Endodermal cell (in vitro differentiated cells): ENCODE data around the gene ABHD15. TPM values are rescaled to one million over a fixed set of nuclear protein-coding genes. Genes with fewer than 3 reads are reported as not detected.
A peak's percentile ranks its signal among the peaks of the same experiment; 100 is the strongest.

Experiments used
- DNase-seq: peaks from one replicate; pipeline ENCODE4 v3.0.0-alpha.2; 2017
- H3K27ac ChIP-seq: 2 replicates; pipeline ENCODE4 v1.5.1; 2013; ENCODE audit warnings: mild to moderate bottlenecking, low read depth, low read length, moderate library complexity
- H3K27me3 ChIP-seq: 2 replicates; pipeline ENCODE4 v1.6.1; 2013; ENCODE audit warnings: mild to moderate bottlenecking, low read length, moderate library complexity; ENCODE audit not compliant: insufficient read depth, control insufficient read depth, poor library complexity, severe bottlenecking
- H3K36me3 ChIP-seq: 2 replicates; pipeline ENCODE4 v1.7.0; 2013; ENCODE audit warnings: mild to moderate bottlenecking, low read length, moderate library complexity; ENCODE audit not compliant: control insufficient read depth, insufficient read depth
- H3K4me1 ChIP-seq: one replicate; pipeline ENCODE4 v1.7.0; 2013; ENCODE audit warnings: low read length; ENCODE audit not compliant: control insufficient read depth, insufficient read depth
- H3K4me3 ChIP-seq: 2 replicates; pipeline ENCODE4 v1.5.1; 2013; ENCODE audit warnings: mild to moderate bottlenecking, low read length, moderate library complexity
- H3K9ac ChIP-seq: 2 replicates; pipeline ENCODE4 v1.6.1; 2013; ENCODE audit warnings: mild to moderate bottlenecking, low read length, moderate library complexity; ENCODE audit not compliant: poor library complexity, severe bottlenecking; ENCODE audit errors: extremely low read depth
- H3K9me3 ChIP-seq: 2 replicates; pipeline ENCODE4 v1.6.1; 2013; ENCODE audit warnings: mild to moderate bottlenecking, low read length, moderate library complexity; ENCODE audit not compliant: control insufficient read depth
- H3K27ac Mint-ChIP-seq: 2 replicates; pipeline ENCODE4 v1.8.0; 2020; ENCODE audit warnings: mixed read lengths
- H3K27me3 Mint-ChIP-seq: 2 replicates; pipeline ENCODE4 v1.8.0; 2021; ENCODE audit warnings: mild to moderate bottlenecking, mixed read lengths; ENCODE audit not compliant: insufficient read depth
- H3K36me3 Mint-ChIP-seq: 2 replicates; pipeline ENCODE4 v1.8.0; 2020; ENCODE audit warnings: low read depth, mixed read lengths
- H3K4me1 Mint-ChIP-seq: 2 replicates; pipeline ENCODE4 v1.8.0; 2020; ENCODE audit warnings: mixed read lengths
- H3K4me3 Mint-ChIP-seq: 2 replicates; pipeline ENCODE4 v1.8.0; 2020; ENCODE audit warnings: mild to moderate bottlenecking, moderate library complexity, mixed read lengths
- H3K9me3 Mint-ChIP-seq: 2 replicates; pipeline ENCODE4 v1.8.0; 2020; ENCODE audit warnings: mild to moderate bottlenecking, mixed read lengths
- CTCF ChIP-seq: fragments of 200-600 bp; sonication (generic); conservative IDR thresholded peaks from 2 replicates; pipeline ENCODE4 v1.5.0; 2021; ENCODE audit warnings: antibody characterized with exemption, mild to moderate bottlenecking
- WGBS, 2 experiments: methylation state at CpG; one replicate each; pipeline versions ENCODE4 v1.1.5 to v1.1.7; 2013; ENCODE audit warnings: missing lambda C conversion rate in 2 of 2, mixed read lengths in 1 of 2; ENCODE audit not compliant: insufficient coverage in 1 of 2, insufficient read length in 1 of 2; 5-methylcytosine and 5-hydroxymethylcytosine counted together
- total RNA-seq, 2 donors: library from RNA; stranded (reverse); fragmentation: NEBNext Ultra II Directional in 1 of 2; extraction: Animal tissue kit (Norgen Biotek cat#: 25700) in 1 of 2; gene quantifications; 2 replicates in 1 of 2; 3 replicates in 1 of 2; pipeline ENCODE4 v1.2.1, GENCODE V29; 2021

ABHD15 gene
- total RNA-seq, 2 donors from 2014 or later: 1.4 to 2.1 TPM

- peaks cover 41% of the 10 kb centered on the region for H3K36me3 ChIP-seq
- Mint-ChIP-seq H3K27me3 (no peaks in the 10 kb centered on the region), H3K4me1 (peaks cover 1% of the 10 kb centered on the region), H3K4me3 (no peak overlapping the region), H3K36me3 (peaks cover 39% of the 10 kb centered on the region), H3K27ac (no peak overlapping the region), H3K9me3 (no peaks in the 10 kb centered on the region)
- DNase-seq: peak; percentile 32
- H3K9me3 ChIP-seq: no peaks in the 10 kb centered on the region
- H3K27me3 ChIP-seq: no peaks in the 10 kb centered on the region
- no peak overlapping the region for H3K9ac ChIP-seq
- no peak overlapping the region for H3K27ac ChIP-seq
- no peak overlapping the region for H3K4me3 ChIP-seq
- 91% methylated on average over 6 to 14 of the region's 14 CpGs for WGBS, 2 experiments
- TF ChIP-seq CTCF: no peak
- no peaks in the 10 kb centered on the region for H3K4me1 ChIP-seq
Observed at GRCh38 chr17:29578626-29579485, 12.0 kb upstream of the ABHD15 start.

GRCh38 chr17:29577385-29578211 is 10.8 kb upstream of the ABHD15 start:
- TF ChIP-seq CTCF: no peak
- WGBS, 2 experiments: 90 to 96% methylated on average over 6 to 22 of the region's 22 CpGs
- H3K27ac Mint-ChIP-seq: no peak overlapping the region
- DNase-seq: peak; percentile 45
- peaks cover 28% of the 10 kb centered on the region for H3K36me3 Mint-ChIP-seq
- Histone ChIP-seq H3K4me3 (no peak overlapping the region), H3K9me3 (no peaks in the 10 kb centered on the region), H3K27me3 (no peaks in the 10 kb centered on the region), H3K9ac (no peak overlapping the region), H3K27ac (no peak overlapping the region), H3K4me1 (no peaks in the 10 kb centered on the region), H3K36me3 (peaks cover 35% of the 10 kb centered on the region)
- peaks cover 1% of the 10 kb centered on the region for H3K4me1 Mint-ChIP-seq
- no peaks in the 10 kb centered on the region for H3K27me3 Mint-ChIP-seq
- H3K9me3 Mint-ChIP-seq: no peaks in the 10 kb centered on the region
- no peak overlapping the region for H3K4me3 Mint-ChIP-seq

GRCh38 chr17:29577001-29577370 is 10.1 kb upstream of the ABHD15 start:
- 94 to 97% methylated on average over 8 to 9 of the region's 9 CpGs for WGBS, 2 experiments
- TF ChIP-seq CTCF: no peak
- H3K4me1 ChIP-seq: no peaks in the 10 kb centered on the region

More at GRCh38 chr17:29577001-29577370, 10.1 kb upstream of the ABHD15 start:
- no peak for DNase-seq
- Histone ChIP-seq H3K4me3 (no peak overlapping the region), H3K9me3 (no peaks in the 10 kb centered on the region), H3K27ac (no peak overlapping the region), H3K27me3 (no peaks in the 10 kb centered on the region), H3K9ac (no peak overlapping the region), H3K36me3 (peaks cover 31% of the 10 kb centered on the region)
- Mint-ChIP-seq H3K27me3 (no peaks in the 10 kb centered on the region), H3K4me3 (no peak overlapping the region), H3K36me3 (peaks cover 22% of the 10 kb centered on the region), H3K27ac (no peak overlapping the region), H3K9me3 (no peaks in the 10 kb centered on the region), H3K4me1 (peaks cover 1% of the 10 kb centered on the region)
